Measurements from ENCODE around the gene EXOC6. TPM values are rescaled to one million over a fixed set of nuclear protein-coding genes. Genes with fewer than 3 reads are reported as not detected.

The EXOC6 gene
- total and polyA plus RNA-seq, 9 donors = 6.2 to 12.8 (median 9.7) TPM

- TF ChIP-seq, protein P1, sequence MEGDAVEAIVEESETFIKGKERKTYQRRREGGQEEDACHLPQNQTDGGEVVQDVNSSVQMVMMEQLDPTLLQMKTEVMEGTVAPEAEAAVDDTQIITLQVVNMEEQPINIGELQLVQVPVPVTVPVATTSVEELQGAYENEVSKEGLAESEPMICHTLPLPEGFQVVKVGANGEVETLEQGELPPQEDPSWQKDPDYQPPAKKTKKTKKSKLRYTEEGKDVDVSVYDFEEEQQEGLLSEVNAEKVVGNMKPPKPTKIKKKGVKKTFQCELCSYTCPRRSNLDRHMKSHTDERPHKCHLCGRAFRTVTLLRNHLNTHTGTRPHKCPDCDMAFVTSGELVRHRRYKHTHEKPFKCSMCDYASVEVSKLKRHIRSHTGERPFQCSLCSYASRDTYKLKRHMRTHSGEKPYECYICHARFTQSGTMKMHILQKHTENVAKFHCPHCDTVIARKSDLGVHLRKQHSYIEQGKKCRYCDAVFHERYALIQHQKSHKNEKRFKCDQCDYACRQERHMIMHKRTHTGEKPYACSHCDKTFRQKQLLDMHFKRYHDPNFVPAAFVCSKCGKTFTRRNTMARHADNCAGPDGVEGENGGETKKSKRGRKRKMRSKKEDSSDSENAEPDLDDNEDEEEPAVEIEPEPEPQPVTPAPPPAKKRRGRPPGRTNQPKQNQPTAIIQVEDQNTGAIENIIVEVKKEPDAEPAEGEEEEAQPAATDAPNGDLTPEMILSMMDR (IDR thresholded peaks at IDR 0.05) = no peak
- TF ChIP-seq POLR2A (IDR thresholded peaks at IDR 0.05) (no peak), EP300 (IDR thresholded peaks at IDR 0.05) (no peak)
- H3K36me3 ChIP-seq = no peaks in the 10 kb centered on the region
- H3K27me3 ChIP-seq = no peaks in the 10 kb centered on the region
- H3K9me3 ChIP-seq = no peaks in the 10 kb centered on the region
- 97 to 100% (median 99%) methylated on average over 1 of the region's 1 CpG for WGBS, 3 donors
- DNase-seq = no peak
- H3K4me3 ChIP-seq = no peak overlapping the region
- H3K4me1 ChIP-seq (ENCODE audit: insufficient read depth) = no peaks in the 10 kb centered on the region
- intact Hi-C loops (cut with DNase I) = no loop called here
- no peak overlapping the region for H3K27ac ChIP-seq
These were observed 75.1 kb downstream of the EXOC6 start for GRCh38 chr10:92923416-92923815.

GRCh38 chr10:92929896-92930295 lies 81.6 kb downstream of the EXOC6 start:
- intact Hi-C loops (cut with DNase I) = no loop called here
- DNase-seq = no peak
- no peaks in the 10 kb centered on the region for H3K9me3 ChIP-seq
- TF ChIP-seq POLR2A (IDR thresholded peaks at IDR 0.05) = no peak
- TF ChIP-seq, protein P1 (IDR thresholded peaks at IDR 0.05) = no peak
- TF ChIP-seq EP300 (IDR thresholded peaks at IDR 0.05) = no peak
- no peak overlapping the region for H3K27ac ChIP-seq
- H3K4me3 ChIP-seq = no peak overlapping the region
- no peaks in the 10 kb centered on the region for H3K36me3 ChIP-seq
- H3K4me1 ChIP-seq (ENCODE audit: insufficient read depth) = no peaks in the 10 kb centered on the region
- no peaks in the 10 kb centered on the region for H3K27me3 ChIP-seq
- WGBS, 3 donors = 85 to 100% (median 99%) methylated on average over 5 of the region's 5 CpGs

- no peak for TF ChIP-seq EP300 (IDR thresholded peaks at IDR 0.05)
- TF ChIP-seq POLR2A (IDR thresholded peaks at IDR 0.05) = no peak
- TF ChIP-seq, protein P1 (IDR thresholded peaks at IDR 0.05) = no peak
- intact Hi-C loops (cut with DNase I) = no loop called here
These were observed 83.3 kb downstream of the EXOC6 start for GRCh38 chr10:92931597-92931996.

GRCh38 chr10:92937876-92938275 lies 89.6 kb downstream of the EXOC6 start:
- DNase-seq = no peak
- H3K27ac ChIP-seq = no peak overlapping the region
- no peak overlapping the region for H3K4me3 ChIP-seq
- H3K36me3 ChIP-seq = no peaks in the 10 kb centered on the region
- H3K27me3 ChIP-seq = no peaks in the 10 kb centered on the region
- TF ChIP-seq EP300 (IDR thresholded peaks at IDR 0.05) (no peak), POLR2A (IDR thresholded peaks at IDR 0.05) (no peak)
- TF ChIP-seq, protein P1 (IDR thresholded peaks at IDR 0.05) = no peak
- no peaks in the 10 kb centered on the region for H3K4me1 ChIP-seq (ENCODE audit: insufficient read depth)
- intact Hi-C loops (cut with DNase I) = no loop called here
- H3K9me3 ChIP-seq = no peaks in the 10 kb centered on the region

More at GRCh38 chr10:92931597-92931996, 83.3 kb downstream of the EXOC6 start:
- Histone ChIP-seq H3K4me1 (ENCODE audit: insufficient read depth) (no peaks in the 10 kb centered on the region), H3K9me3 (no peaks in the 10 kb centered on the region), H3K27me3 (no peaks in the 10 kb centered on the region), H3K4me3 (no peak overlapping the region), H3K36me3 (no peaks in the 10 kb centered on the region), H3K27ac (no peak overlapping the region)
- DNase-seq = no peak
- WGBS, 3 donors = 43 to 84% (median 51%) methylated on average over 1 of the region's 1 CpG
